GM12878 (cell line): Measurements from ENCODE around the gene ATP6V1F. TPM values are rescaled to one million over a fixed set of nuclear protein-coding genes. Genes with fewer than 3 reads are reported as not detected.

ENCODE experiments used
- ATF7 ChIP-seq: fragments of 450-650 bp; IDR thresholded peaks from 2 replicates; pipeline ENCODE4 v1.6.1; 2016; ENCODE audit warnings: low read depth, mild to moderate bottlenecking
- CREB1 ChIP-seq: IDR thresholded peaks from 2 replicates; pipeline ENCODE4 v1.6.1; 2012; ENCODE audit warnings: low read depth, mild to moderate bottlenecking, inconsistent platforms
- DPF2 ChIP-seq: fragments of 450-650 bp; IDR thresholded peaks from 2 replicates; pipeline ENCODE4 v1.6.1; 2017; ENCODE audit warnings: mild to moderate bottlenecking
- ESRRA ChIP-seq: IDR thresholded peaks from 2 replicates; pipeline ENCODE4 v1.6.1; 2012; ENCODE audit warnings: mild to moderate bottlenecking, low read length, improper control_type of control experiment
- FOXK2 ChIP-seq: fragments of 450-650 bp; IDR thresholded peaks from 2 replicates; pipeline ENCODE4 v1.6.1; 2017; ENCODE audit warnings: mild to moderate bottlenecking, moderate library complexity
- GATAD2B ChIP-seq: fragments of 450-650 bp; conservative IDR thresholded peaks from 2 replicates; pipeline ENCODE4 v1.6.1; 2017; ENCODE audit warnings: low read depth, mild to moderate bottlenecking, moderate library complexity
- JUND ChIP-seq: IDR thresholded peaks from 2 replicates; pipeline ENCODE4 v1.6.1; 2012; ENCODE audit warnings: low read depth, mild to moderate bottlenecking, low read length, improper control_type of control experiment, moderate library complexity
- KDM1A ChIP-seq: fragments of 200-600 bp; sonication (generic); IDR thresholded peaks from 2 replicates; pipeline ENCODE4 v1.6.1; 2016; ENCODE audit warnings: borderline replicate concordance
- NRF1 ChIP-seq: conservative IDR thresholded peaks from 2 replicates; pipeline ENCODE4 v1.6.1; 2011; ENCODE audit warnings: mild to moderate bottlenecking, low read depth, low read length, improper control_type of control experiment
- POLR2AphosphoS5 ChIP-seq: IDR thresholded peaks from 2 replicates; pipeline ENCODE4 v1.6.1; 2011; ENCODE audit warnings: mild to moderate bottlenecking, low read length, inconsistent platforms
- SUPT20H ChIP-seq: IDR thresholded peaks from 2 replicates; pipeline ENCODE4 v1.6.1; 2011; ENCODE audit warnings: low read depth, mild to moderate bottlenecking, low read length, moderate library complexity, borderline replicate concordance; ENCODE audit not compliant: control insufficient read depth
- TARDBP ChIP-seq: IDR thresholded peaks from 2 replicates; pipeline ENCODE4 v1.6.1; 2016; ENCODE audit warnings: borderline replicate concordance
- TCF7 ChIP-seq: IDR thresholded peaks from 2 replicates; pipeline ENCODE4 v1.6.1; 2014; ENCODE audit warnings: antibody characterized with exemption, borderline replicate concordance
- YY1 ChIP-seq: IDR thresholded peaks from 2 replicates; pipeline ENCODE4 v1.6.1; 2011; ENCODE audit warnings: low read depth, mild to moderate bottlenecking, low read length
- ZNF207 ChIP-seq: fragments of 450-650 bp; IDR thresholded peaks from 2 replicates; pipeline ENCODE4 v1.6.1; 2014; ENCODE audit warnings: antibody characterized with exemption, mild to moderate bottlenecking, borderline replicate concordance
- ZNF274 ChIP-seq: IDR thresholded peaks from one replicate; pipeline ENCODE4 v1.8.0; 2011; ENCODE audit not compliant: insufficient read length, insufficient read depth
- polyA plus RNA-seq, 11 experiments: library from polyadenylated mRNA; depleted of rRNA in 4 of 11; unstranded in 6 of 11; stranded (reverse) in 5 of 11; fragments of >200 nt; fragmentation: Nextera tagmentation in 4 of 11; fragmentation: Illumina TruSeq in 1 of 11; extraction: Ambion mirVana in 4 of 11; extraction: Trizol in 1 of 11; gene quantifications; 1 replicate in 1 of 11; 2 replicates in 10 of 11; pipeline versions ENCODE4 v1.2.1 to v1.2.3, GENCODE V29; 2011 to 2016; ENCODE audit warnings: inconsistent platforms in 2 of 11, missing spikeins in 2 of 11, low read depth in 1 of 11
- total RNA-seq, 4 experiments: library from RNA; depleted of rRNA in 3 of 4; stranded (reverse); fragments of >200 nt in 3 of 4; fragmentation: Illumina TruSeq in 1 of 4; extraction: Trizol in 1 of 4; gene quantifications; 2 replicates each; pipeline versions ENCODE4 v1.2.1 to v1.2.3, GENCODE V29; 2013 to 2021
- TF ChIP-seq, protein P1 (sequence below): fragments of 450-650 bp; IDR thresholded peaks from 2 replicates; pipeline ENCODE4 v1.6.1; 2017; ENCODE audit warnings: mild to moderate bottlenecking, moderate library complexity
- TF ChIP-seq, protein P2 (sequence below): fragments of 450-650 bp; IDR thresholded peaks from 2 replicates; pipeline ENCODE4 v1.6.1; 2017; ENCODE audit warnings: mild to moderate bottlenecking
- TF ChIP-seq, protein P3 (sequence below): fragments of 450-650 bp; IDR thresholded peaks from 2 replicates; pipeline ENCODE4 v1.6.1; 2017; ENCODE audit warnings: antibody characterized with exemption, mild to moderate bottlenecking, moderate library complexity
- TF ChIP-seq, protein P4 (sequence below), 3 experiments: IDR thresholded peaks in 2 of 3; conservative IDR thresholded peaks in 1 of 3; 2 replicates each; pipeline ENCODE4 v1.5.1; 2011; ENCODE audit warnings: low read depth in 3 of 3, low read length in 3 of 3, mild to moderate bottlenecking in 3 of 3, control low read depth in 2 of 3, moderate library complexity in 2 of 3, inconsistent platforms in 1 of 3, mixed read lengths in 1 of 3; ENCODE audit not compliant: control insufficient read depth in 2 of 3, insufficient read depth in 1 of 3; ENCODE audit errors: extremely low read depth in 1 of 3

Gene ATP6V1F
- total and polyA plus RNA-seq, 10 of the 15 experiments (the other 5 are each of a cell fraction or from before 2014, with no cell fraction given), result 111 to 343 (median 203) TPM

DNA sequence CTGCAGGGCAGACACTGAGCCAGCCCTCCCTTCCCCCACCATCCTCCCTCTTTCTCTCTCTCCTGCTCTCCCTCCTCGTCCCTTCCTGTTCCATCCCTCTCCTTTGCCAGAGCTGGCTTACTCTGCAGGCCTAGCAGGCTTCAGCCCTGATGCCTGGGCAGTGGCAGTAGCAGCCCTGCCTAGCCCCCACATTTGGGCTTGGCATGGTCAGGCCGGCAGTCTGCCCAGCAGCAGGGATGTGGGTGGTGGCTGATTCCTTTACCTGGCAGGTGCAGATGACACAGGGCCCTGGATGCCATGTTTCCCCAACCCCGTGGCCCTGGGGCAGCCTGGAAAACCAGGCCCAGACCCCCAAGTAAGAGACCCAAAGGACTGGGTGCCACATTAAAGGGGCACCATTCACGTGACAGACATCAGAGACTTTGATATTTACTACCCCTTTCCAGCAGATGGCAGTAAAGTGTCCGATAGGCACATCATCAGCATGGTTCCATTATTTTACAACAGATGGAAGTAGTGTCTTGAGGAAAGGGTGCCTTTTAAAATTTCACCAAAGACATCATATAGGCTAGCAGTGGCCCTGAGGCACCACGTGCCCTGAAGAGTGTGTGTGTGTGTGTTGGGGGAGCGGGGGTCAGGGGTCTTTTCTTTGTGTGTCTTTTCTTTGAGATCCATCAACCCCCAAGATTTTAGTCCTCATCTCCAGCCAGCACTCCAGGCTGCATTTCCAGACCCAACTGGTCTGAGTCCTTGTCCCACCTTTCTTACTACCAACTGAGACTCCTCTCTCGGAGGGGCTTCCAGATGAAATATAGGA, 41.9 kb downstream of the ATP6V1F start (continued):
- TF ChIP-seq, protein P1, sequence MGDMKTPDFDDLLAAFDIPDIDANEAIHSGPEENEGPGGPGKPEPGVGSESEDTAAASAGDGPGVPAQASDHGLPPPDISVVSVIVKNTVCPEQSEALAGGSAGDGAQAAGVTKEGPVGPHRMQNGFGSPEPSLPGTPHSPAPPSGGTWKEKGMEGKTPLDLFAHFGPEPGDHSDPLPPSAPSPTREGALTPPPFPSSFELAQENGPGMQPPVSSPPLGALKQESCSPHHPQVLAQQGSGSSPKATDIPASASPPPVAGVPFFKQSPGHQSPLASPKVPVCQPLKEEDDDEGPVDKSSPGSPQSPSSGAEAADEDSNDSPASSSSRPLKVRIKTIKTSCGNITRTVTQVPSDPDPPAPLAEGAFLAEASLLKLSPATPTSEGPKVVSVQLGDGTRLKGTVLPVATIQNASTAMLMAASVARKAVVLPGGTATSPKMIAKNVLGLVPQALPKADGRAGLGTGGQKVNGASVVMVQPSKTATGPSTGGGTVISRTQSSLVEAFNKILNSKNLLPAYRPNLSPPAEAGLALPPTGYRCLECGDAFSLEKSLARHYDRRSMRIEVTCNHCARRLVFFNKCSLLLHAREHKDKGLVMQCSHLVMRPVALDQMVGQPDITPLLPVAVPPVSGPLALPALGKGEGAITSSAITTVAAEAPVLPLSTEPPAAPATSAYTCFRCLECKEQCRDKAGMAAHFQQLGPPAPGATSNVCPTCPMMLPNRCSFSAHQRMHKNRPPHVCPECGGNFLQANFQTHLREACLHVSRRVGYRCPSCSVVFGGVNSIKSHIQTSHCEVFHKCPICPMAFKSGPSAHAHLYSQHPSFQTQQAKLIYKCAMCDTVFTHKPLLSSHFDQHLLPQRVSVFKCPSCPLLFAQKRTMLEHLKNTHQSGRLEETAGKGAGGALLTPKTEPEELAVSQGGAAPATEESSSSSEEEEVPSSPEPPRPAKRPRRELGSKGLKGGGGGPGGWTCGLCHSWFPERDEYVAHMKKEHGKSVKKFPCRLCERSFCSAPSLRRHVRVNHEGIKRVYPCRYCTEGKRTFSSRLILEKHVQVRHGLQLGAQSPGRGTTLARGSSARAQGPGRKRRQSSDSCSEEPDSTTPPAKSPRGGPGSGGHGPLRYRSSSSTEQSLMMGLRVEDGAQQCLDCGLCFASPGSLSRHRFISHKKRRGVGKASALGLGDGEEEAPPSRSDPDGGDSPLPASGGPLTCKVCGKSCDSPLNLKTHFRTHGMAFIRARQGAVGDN, result no peak
- TF ChIP-seq SUPT20H (no peak), ZNF207 (no peak), JUND (no peak), FOXK2 (no peak), ZNF274 (no peak), POLR2AphosphoS5 (no peak), DPF2 (no peak), CREB1 (0 out of 2 replicates have a peak, but pooled peaks have one; percentile 10), NRF1 (no peak), ESRRA (no peak), ATF7 (no peak), KDM1A (no peak), TARDBP (no peak), GATAD2B (peak; percentile 30; the same call in 1 of the 2 replicates), YY1 (peak; percentile 84), TCF7 (no peak)
- TF ChIP-seq, protein P2, sequence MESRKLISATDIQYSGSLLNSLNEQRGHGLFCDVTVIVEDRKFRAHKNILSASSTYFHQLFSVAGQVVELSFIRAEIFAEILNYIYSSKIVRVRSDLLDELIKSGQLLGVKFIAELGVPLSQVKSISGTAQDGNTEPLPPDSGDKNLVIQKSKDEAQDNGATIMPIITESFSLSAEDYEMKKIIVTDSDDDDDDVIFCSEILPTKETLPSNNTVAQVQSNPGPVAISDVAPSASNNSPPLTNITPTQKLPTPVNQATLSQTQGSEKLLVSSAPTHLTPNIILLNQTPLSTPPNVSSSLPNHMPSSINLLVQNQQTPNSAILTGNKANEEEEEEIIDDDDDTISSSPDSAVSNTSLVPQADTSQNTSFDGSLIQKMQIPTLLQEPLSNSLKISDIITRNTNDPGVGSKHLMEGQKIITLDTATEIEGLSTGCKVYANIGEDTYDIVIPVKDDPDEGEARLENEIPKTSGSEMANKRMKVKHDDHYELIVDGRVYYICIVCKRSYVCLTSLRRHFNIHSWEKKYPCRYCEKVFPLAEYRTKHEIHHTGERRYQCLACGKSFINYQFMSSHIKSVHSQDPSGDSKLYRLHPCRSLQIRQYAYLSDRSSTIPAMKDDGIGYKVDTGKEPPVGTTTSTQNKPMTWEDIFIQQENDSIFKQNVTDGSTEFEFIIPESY, result no peak
- TF ChIP-seq, protein P3, sequence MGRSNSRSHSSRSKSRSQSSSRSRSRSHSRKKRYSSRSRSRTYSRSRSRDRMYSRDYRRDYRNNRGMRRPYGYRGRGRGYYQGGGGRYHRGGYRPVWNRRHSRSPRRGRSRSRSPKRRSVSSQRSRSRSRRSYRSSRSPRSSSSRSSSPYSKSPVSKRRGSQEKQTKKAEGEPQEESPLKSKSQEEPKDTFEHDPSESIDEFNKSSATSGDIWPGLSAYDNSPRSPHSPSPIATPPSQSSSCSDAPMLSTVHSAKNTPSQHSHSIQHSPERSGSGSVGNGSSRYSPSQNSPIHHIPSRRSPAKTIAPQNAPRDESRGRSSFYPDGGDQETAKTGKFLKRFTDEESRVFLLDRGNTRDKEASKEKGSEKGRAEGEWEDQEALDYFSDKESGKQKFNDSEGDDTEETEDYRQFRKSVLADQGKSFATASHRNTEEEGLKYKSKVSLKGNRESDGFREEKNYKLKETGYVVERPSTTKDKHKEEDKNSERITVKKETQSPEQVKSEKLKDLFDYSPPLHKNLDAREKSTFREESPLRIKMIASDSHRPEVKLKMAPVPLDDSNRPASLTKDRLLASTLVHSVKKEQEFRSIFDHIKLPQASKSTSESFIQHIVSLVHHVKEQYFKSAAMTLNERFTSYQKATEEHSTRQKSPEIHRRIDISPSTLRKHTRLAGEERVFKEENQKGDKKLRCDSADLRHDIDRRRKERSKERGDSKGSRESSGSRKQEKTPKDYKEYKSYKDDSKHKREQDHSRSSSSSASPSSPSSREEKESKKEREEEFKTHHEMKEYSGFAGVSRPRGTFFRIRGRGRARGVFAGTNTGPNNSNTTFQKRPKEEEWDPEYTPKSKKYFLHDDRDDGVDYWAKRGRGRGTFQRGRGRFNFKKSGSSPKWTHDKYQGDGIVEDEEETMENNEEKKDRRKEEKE, result no peak
- TF ChIP-seq, protein P4, sequence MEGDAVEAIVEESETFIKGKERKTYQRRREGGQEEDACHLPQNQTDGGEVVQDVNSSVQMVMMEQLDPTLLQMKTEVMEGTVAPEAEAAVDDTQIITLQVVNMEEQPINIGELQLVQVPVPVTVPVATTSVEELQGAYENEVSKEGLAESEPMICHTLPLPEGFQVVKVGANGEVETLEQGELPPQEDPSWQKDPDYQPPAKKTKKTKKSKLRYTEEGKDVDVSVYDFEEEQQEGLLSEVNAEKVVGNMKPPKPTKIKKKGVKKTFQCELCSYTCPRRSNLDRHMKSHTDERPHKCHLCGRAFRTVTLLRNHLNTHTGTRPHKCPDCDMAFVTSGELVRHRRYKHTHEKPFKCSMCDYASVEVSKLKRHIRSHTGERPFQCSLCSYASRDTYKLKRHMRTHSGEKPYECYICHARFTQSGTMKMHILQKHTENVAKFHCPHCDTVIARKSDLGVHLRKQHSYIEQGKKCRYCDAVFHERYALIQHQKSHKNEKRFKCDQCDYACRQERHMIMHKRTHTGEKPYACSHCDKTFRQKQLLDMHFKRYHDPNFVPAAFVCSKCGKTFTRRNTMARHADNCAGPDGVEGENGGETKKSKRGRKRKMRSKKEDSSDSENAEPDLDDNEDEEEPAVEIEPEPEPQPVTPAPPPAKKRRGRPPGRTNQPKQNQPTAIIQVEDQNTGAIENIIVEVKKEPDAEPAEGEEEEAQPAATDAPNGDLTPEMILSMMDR (IDR thresholded peaks at IDR 0.05 in 2 of 3, conservative IDR thresholded peaks at IDR 0.05 in 1 of 3; ENCODE audit: control insufficient read depth in 2 of 3, extremely low read depth in 1 of 3, insufficient read depth in 1 of 3, low read depth in 3 of 3, low read length in 3 of 3), result peak; percentile 59 to 78 (median 71)
